ENCODE data around the gene MAP3K5.

MAP3K5 gene

GRCh38 chr6:136521427-136521826, 270.9 kb downstream of the MAP3K5 start:
- DNase-seq (ENCODE audit: low read depth in 2 of 2), result no peak

- DNase-seq (ENCODE audit: low read depth in 2 of 2), result no peak
These were observed 271.8 kb downstream of the MAP3K5 start for GRCh38 chr6:136520517-136520916.

GRCh38 chr6:136517582-136517981, 274.7 kb downstream of the MAP3K5 start:
- DNase-seq (ENCODE audit: low read depth in 2 of 2), result no peak

GRCh38 chr6:136517002-136517401, 275.3 kb downstream of the MAP3K5 start:
- DNase-seq (ENCODE audit: low read depth in 2 of 2), result no peak

- DNase-seq (ENCODE audit: low read depth in 2 of 2), result no peak
These were observed 277.7 kb downstream of the MAP3K5 start for GRCh38 chr6:136514591-136514990.

GRCh38 chr6:136511926-136512325, 280.4 kb downstream of the MAP3K5 start:
- DNase-seq (ENCODE audit: low read depth in 2 of 2), result no peak

GRCh38 chr6:136511397-136511796, 280.9 kb downstream of the MAP3K5 start:
- no peak for DNase-seq (ENCODE audit: low read depth in 2 of 2)

GRCh38 chr6:136510782-136511181, 281.5 kb downstream of the MAP3K5 start:
- no peak for DNase-seq (ENCODE audit: low read depth in 2 of 2)

GRCh38 chr6:136510299-136510698, 282.0 kb downstream of the MAP3K5 start:
- no peak for DNase-seq (ENCODE audit: low read depth in 2 of 2)

GRCh38 chr6:136508725-136509392, 283.4 kb downstream of the MAP3K5 start:
- DNase-seq (ENCODE audit: low read depth in 2 of 2), result no peak

Measured in fibroblast of skin of left quadriceps (primary cell).